GM21737 (cell line): ENCODE results near the gene ACOX3.
"Not testable (repeated sequence)": the region's sequence is repeated elsewhere in the genome, so short reads cannot be mapped to it uniquely, and the experiment has no call there.

Experiments used
- ATAC-seq: cut with Tn5 transposase; IDR thresholded peaks from one replicate; pipeline ENCODE4 v1.9.1; 2021; ENCODE audit warnings: mild to moderate bottlenecking, moderate library complexity; ENCODE audit not compliant: unreplicated experiment

ACOX3 gene

GRCh38 chr4:8355864-8356565 is 84.5 kb downstream of the ACOX3 start:
- ATAC-seq, result no peak

GRCh38 chr4:8355306-8355705 is 85.2 kb downstream of the ACOX3 start:
- ATAC-seq, result no peak

- ATAC-seq, result no peak
Observed at GRCh38 chr4:8353912-8354453, 86.5 kb downstream of the ACOX3 start.

GRCh38 chr4:8353158-8353669 is 87.3 kb downstream of the ACOX3 start:
- ATAC-seq, result no peak

GRCh38 chr4:8352368-8353157 is 88.0 kb downstream of the ACOX3 start:
- ATAC-seq, result no peak

- ATAC-seq, result no peak
Observed at GRCh38 chr4:8351931-8352367, 88.6 kb downstream of the ACOX3 start.

GRCh38 chr4:8350841-8351461 is 89.6 kb downstream of the ACOX3 start:
- ATAC-seq, result no peak

GRCh38 chr4:8350352-8350751 is 90.2 kb downstream of the ACOX3 start:
- no peak for ATAC-seq

- no peak for ATAC-seq
Observed at GRCh38 chr4:8349664-8350236, 90.8 kb downstream of the ACOX3 start.

GRCh38 chr4:8349236-8349635 is 91.3 kb downstream of the ACOX3 start:
- not testable (repeated sequence) for ATAC-seq

GRCh38 chr4:8348071-8348470 is 92.5 kb downstream of the ACOX3 start:
- ATAC-seq, result no peak

- ATAC-seq, result no peak
Observed at GRCh38 chr4:8347660-8348059, 92.9 kb downstream of the ACOX3 start.

- ATAC-seq, result no peak
Observed at GRCh38 chr4:8346838-8347605, 93.5 kb downstream of the ACOX3 start.

- no peak for ATAC-seq
Observed at GRCh38 chr4:8345946-8346814, 94.3 kb downstream of the ACOX3 start.

- no peak for ATAC-seq
Observed at GRCh38 chr4:8345053-8345945, 95.2 kb downstream of the ACOX3 start.

- ATAC-seq, result no peak
Observed at GRCh38 chr4:8344377-8344776, 96.1 kb downstream of the ACOX3 start.

- ATAC-seq, result no peak
Observed at GRCh38 chr4:8343967-8344331, 96.6 kb downstream of the ACOX3 start.

- no peak for ATAC-seq
Observed at GRCh38 chr4:8343262-8343966, 97.1 kb downstream of the ACOX3 start.
